ENCODE results near the gene VTCN1. TPM values are rescaled to one million over a fixed set of nuclear protein-coding genes. Genes with fewer than 3 reads are reported as not detected.

Gene VTCN1
- total and polyA plus RNA-seq, 2 of the 13 experiments (the other 11 are each of a cell fraction or from before 2014, with no cell fraction given): not detected

GRCh38 chr1:117106478-117106877, 104.2 kb downstream of the VTCN1 start (continued):
- TF ChIP-seq CSRNP2 (CRISPR knock-in tag; conservative IDR thresholded peaks at IDR 0.05; ENCODE audit: low read depth) (no peak), ZNF609 (CRISPR knock-in tag; IDR thresholded peaks at IDR 0.05; ENCODE audit: borderline replicate concordance) (no peak)

- ATAC-seq: peak; percentile 81
- CTCF ChIA-PET (ENCODE audit: low intra/inter-chr PET ratio, low total read pairs): no interaction called here
- H3K4me1 ChIP-seq (ENCODE audit: insufficient read depth, low read length): 0 out of 2 replicates have a peak, but pooled peaks cover 7% of the 10 kb centered on the region
Observed at GRCh38 chr1:117105722-117106121, 105.0 kb downstream of the VTCN1 start.

More at GRCh38 chr1:117105722-117106121, 105.0 kb downstream of the VTCN1 start:
- Histone ChIP-seq H3K4me3 (replicated peaks in 1 of 3; ENCODE audit: insufficient read depth in 1 of 3, low read depth in 2 of 3, low read length in 3 of 3) (no peak overlapping the region), H3K9me3 (ENCODE audit: low read length) (no peaks in the 10 kb centered on the region), H3K27me3 (ENCODE audit: control insufficient read depth in 1 of 2, insufficient read depth in 2 of 2, low read length in 2 of 2) (no peaks in the 10 kb centered on the region), H3K9ac (ENCODE audit: insufficient read depth, low read depth, low read length) (no peak overlapping the region), H3K4me2 (ENCODE audit: low read depth, low read length) (no peak overlapping the region), H3K36me3 (replicated peaks in 1 of 2; ENCODE audit: control insufficient read depth in 1 of 2, insufficient read depth in 2 of 2, low read length in 2 of 2) (peaks cover 5 to 9% of the 10 kb centered on the region in 2 experiments; a peak in 4 of 5 replicates), H4K20me1 (ENCODE audit: insufficient read depth, low read length) (no peaks in the 10 kb centered on the region), H3K27ac (ENCODE audit: extremely low read length, insufficient read depth, low read length) (no peak overlapping the region), H2AFZ (ENCODE audit: low read length) (no peak overlapping the region), H3K79me2 (ENCODE audit: insufficient read depth, low read length) (no peaks in the 10 kb centered on the region)
- in situ Hi-C loops (cut with HindIII; ENCODE audit: extremely low pct_ligation_motif_present, low pct_unique_long_range_greater_than_20kb): no loop called here
- TF ChIP-seq HNF4A (CRISPR knock-in tag; IDR thresholded peaks at IDR 0.05): 0 out of 2 replicates have a peak, but pooled peaks have one; percentile 12
- no peak for TF ChIP-seq ZNF543 (CRISPR knock-in tag; IDR thresholded peaks at IDR 0.05)
- peak; percentile 25; the same call in 1 of the 2 replicates for TF ChIP-seq CEBPB (IDR thresholded peaks at IDR 0.05; ENCODE audit: borderline replicate concordance, low read depth, low read length)
- DNase-seq (ENCODE audit: low spot score) (peak; percentile 7), FAIRE-seq (no peak)
- intact Hi-C loops (cut with micrococcal nuclease; ENCODE audit: unreplicated experiment): no loop called here
- POLR2A ChIA-PET: no interaction called here
- no TSS peak for BruUV-seq (replicated peaks)

Measured in HepG2 (cell line).